ENCODE measurements around the gene MACROD1. TPM values are rescaled to one million over a fixed set of nuclear protein-coding genes. Genes with fewer than 3 reads are reported as not detected.

Gene MACROD1
- total and polyA plus RNA-seq, 2 donors, result 9.7 to 16.6 TPM

DNA sequence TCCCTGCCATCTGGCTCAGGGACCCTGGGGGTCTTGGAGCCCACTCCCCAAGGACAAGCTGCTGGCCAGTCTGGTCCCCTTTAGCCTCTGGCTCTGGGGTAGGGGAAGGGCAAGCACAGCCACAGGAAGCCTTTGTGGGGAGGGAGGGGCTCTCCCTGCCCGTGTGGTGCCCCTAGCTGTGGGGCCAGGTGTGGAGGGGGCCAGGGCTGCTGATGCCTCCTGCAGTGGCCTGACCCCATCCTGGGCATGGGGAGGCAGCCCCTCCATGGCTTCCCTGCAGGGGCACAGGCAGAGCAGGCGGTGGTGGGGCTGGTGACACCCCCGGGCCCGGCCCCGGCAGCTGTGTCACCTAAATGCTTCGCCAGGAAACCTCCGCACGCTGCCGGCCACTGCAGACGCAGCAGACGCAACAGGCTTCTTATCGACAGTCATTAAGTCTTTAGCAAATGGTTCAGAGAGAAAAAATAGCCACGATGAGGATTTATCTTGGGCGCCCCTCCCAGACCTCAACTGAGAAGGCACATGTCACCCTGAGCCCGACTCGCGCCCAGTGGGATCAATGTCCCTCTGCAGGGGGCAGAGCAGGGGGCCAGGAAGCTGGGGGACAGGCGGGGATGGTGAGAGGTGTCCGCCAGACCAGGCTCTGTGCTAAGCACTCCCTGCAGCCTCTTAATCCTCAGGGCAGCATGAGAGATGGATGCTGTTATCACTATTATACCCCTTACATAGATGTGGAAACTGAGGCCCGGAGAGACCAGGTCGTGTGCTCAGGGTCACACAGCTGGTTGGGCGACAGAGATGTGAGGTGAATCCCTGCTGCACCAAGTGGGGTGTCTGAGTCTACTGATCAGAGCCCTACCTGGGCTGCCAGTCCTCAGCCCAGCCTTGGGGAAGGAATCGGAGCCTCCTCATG is 96.3 kb downstream of the MACROD1 start:
- Histone ChIP-seq H3K27me3 (ENCODE audit: control insufficient read depth in 2 of 2, insufficient read depth in 1 of 2, low read length in 1 of 2) (peaks cover 2 to 7% of the 10 kb centered on the region in 2 donors), H3K4me1 (ENCODE audit: control insufficient read depth in 2 of 2, insufficient read depth in 2 of 2, low read length in 2 of 2) (peaks cover 0 to 29% of the 10 kb centered on the region in 2 donors), H3K36me3 (ENCODE audit: control insufficient read depth in 2 of 2, insufficient read depth in 2 of 2, low read length in 1 of 2) (no peaks in the 10 kb centered on the region), H3K9me3 (ENCODE audit: control insufficient read depth in 2 of 2, insufficient read depth in 1 of 2, low read length in 1 of 2) (no peaks in the 10 kb centered on the region), H3K4me3 (ENCODE audit: low read length in 2 of 2) (no peak overlapping the region), H3K27ac (ENCODE audit: low read depth in 1 of 2, low read length in 1 of 2) (no peak overlapping the region)
- no peak for DNase-seq (ENCODE audit: low read depth in 6 of 9, low spot score in 9 of 9)
- WGBS, result 91% methylated on average over 23 of the region's 23 CpGs

DNA sequence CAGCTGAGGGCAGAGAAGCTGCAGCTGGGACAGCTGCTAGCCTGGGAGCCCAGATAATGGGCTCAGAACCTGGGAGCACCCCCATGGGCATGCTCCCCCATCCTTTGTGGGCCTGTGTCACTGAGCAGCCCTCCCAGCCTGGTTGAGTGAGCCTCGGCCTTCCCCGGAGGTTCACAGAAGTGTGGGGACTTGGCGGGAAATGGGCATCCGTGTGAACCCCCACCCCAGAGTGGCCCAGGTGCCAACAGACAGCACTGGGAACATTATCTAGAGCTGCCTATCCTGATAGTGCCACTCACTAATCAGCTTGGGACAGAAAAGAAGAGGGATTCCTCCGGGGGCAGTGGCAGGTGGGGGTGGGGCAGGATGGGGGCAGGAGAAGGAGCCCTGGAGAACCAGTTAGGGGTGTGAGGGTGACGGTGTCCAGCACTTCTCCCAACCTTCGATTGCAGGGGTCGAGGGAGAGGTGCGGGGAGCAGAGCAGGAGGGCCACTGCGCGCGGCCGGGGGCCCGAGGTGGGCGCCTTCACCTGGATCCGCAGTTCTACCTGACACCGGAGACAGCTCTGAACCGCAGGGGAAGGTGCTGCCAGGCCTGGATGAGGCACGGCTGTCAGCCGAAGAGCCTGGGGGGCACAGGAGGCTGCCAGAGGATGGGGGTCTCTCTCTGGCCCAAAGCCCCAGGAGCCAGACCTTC is 97.1 kb downstream of the MACROD1 start:
- WGBS, result 90% methylated on average over 20 of the region's 20 CpGs
- Histone ChIP-seq H3K27me3 (ENCODE audit: control insufficient read depth in 2 of 2, insufficient read depth in 1 of 2, low read length in 1 of 2) (peaks cover 2 to 9% of the 10 kb centered on the region in 2 donors), H3K27ac (ENCODE audit: low read depth in 1 of 2, low read length in 1 of 2) (no peak overlapping the region), H3K4me1 (ENCODE audit: control insufficient read depth in 2 of 2, insufficient read depth in 2 of 2, low read length in 2 of 2) (peaks cover 0 to 29% of the 10 kb centered on the region in 2 donors), H3K36me3 (ENCODE audit: control insufficient read depth in 2 of 2, insufficient read depth in 2 of 2, low read length in 1 of 2) (no peaks in the 10 kb centered on the region), H3K9me3 (ENCODE audit: control insufficient read depth in 2 of 2, insufficient read depth in 1 of 2, low read length in 1 of 2) (no peaks in the 10 kb centered on the region), H3K4me3 (ENCODE audit: low read length in 2 of 2) (no peak overlapping the region)
- no peak for DNase-seq (ENCODE audit: low read depth in 6 of 9, low spot score in 9 of 9)

DNA sequence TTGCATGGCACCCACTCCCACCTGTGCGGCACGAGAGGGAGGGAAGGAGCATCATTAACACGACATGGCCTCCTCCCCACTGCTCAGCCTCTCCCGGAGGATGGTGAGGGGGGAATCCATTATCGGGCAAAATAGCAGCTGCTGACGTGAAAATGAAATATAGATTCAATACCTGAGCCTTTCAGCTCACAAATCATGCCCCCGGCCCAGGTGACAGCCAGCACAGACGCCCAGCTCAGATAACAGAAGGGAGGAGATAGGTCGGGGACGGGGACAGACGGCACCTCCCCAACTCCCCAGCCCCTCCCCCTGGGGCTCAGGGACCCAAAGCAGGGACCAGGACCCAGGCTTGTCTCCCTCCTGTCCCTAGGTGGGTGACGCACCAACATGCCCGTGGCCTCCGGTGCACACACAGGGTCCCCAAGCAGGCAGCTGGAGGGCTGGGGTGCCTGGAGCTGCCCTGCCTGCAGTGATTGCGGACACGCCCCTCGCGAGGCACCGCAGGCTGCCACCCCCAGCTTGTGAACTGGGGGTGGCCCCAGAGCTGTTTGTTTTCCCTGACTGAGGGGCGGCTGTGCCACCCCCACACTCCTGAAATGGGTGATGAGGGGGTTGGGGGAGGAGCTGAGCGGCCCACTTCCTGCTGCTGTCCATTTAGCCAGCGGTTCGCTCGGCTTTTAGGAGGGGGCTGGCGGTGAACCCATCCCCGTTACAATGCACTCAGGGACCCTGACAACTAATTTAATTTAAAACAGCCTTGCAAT is 98.5 kb downstream of the MACROD1 start:
- peak in 1 of 9 donors; percentile 24 for DNase-seq (ENCODE audit: low read depth in 6 of 9, low spot score in 9 of 9)
- Histone ChIP-seq H3K4me3 (ENCODE audit: low read length in 2 of 2) (no peak overlapping the region), H3K36me3 (ENCODE audit: control insufficient read depth in 2 of 2, insufficient read depth in 2 of 2, low read length in 1 of 2) (no peaks in the 10 kb centered on the region), H3K9me3 (ENCODE audit: control insufficient read depth in 2 of 2, insufficient read depth in 1 of 2, low read length in 1 of 2) (no peaks in the 10 kb centered on the region), H3K4me1 (ENCODE audit: control insufficient read depth in 2 of 2, insufficient read depth in 2 of 2, low read length in 2 of 2) (peaks cover 0 to 29% of the 10 kb centered on the region in 2 donors), H3K27me3 (ENCODE audit: control insufficient read depth in 2 of 2, insufficient read depth in 1 of 2, low read length in 1 of 2) (peaks cover 2 to 21% of the 10 kb centered on the region in 2 donors), H3K27ac (ENCODE audit: low read depth in 1 of 2, low read length in 1 of 2) (no peak overlapping the region)
- 72% methylated on average over 26 of the region's 26 CpGs for WGBS

DNA sequence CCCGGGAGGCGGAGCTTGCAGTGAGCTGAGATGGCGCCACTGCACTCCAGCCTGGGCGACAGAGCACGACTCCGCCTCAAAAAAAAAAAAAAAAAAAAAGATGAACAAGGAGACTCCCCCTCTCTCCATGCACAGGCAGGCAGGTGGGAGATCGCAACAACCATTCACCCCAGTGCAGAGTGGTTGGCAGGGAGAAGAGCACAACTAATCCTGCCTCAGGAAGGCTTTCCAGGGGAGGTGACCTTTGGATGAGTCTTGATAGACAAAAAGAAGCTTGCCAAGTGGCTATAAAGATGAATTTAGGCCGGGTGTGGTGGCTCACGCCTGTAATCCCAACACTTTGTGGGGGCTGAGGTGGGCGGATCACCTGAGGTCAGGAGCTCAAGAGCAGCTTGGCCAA is 100.2 kb downstream of the MACROD1 start:
- Histone ChIP-seq H3K36me3 (ENCODE audit: control insufficient read depth in 2 of 2, insufficient read depth in 2 of 2, low read length in 1 of 2) (no peaks in the 10 kb centered on the region), H3K27me3 (ENCODE audit: control insufficient read depth in 2 of 2, insufficient read depth in 1 of 2, low read length in 1 of 2) (peaks cover 5 to 38% of the 10 kb centered on the region in 2 donors), H3K4me3 (ENCODE audit: low read length in 2 of 2) (no peak overlapping the region), H3K4me1 (ENCODE audit: control insufficient read depth in 2 of 2, insufficient read depth in 2 of 2, low read length in 2 of 2) (peaks cover 3 to 28% of the 10 kb centered on the region in 2 donors), H3K9me3 (ENCODE audit: control insufficient read depth in 2 of 2, insufficient read depth in 1 of 2, low read length in 1 of 2) (no peaks in the 10 kb centered on the region), H3K27ac (ENCODE audit: low read depth in 1 of 2, low read length in 1 of 2) (no peak overlapping the region)
- DNase-seq (ENCODE audit: low read depth in 6 of 9, low spot score in 9 of 9), result no peak
- 98% methylated on average over 10 of the region's 10 CpGs for WGBS

DNA sequence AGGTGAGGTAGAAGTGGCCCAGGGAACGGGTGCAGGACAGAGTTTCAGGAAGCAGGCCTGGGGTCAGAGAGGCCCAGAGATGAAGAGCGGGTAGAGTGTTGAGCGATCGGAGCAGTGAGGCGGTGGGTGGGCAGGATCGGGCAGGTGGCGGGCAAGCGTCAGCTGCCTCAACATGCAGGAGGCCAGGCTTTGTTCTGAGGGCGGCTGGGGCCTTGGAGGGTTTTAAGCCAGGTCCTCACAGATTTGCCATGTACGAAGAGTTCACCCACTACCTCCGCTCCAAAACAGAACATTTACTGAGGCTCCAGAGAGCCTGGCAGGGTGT is 100.8 kb downstream of the MACROD1 start:
- H3K4me3 ChIP-seq (ENCODE audit: low read length in 2 of 2), result no peak overlapping the region
- no peak overlapping the region for H3K27ac ChIP-seq (ENCODE audit: low read depth in 1 of 2, low read length in 1 of 2)
- DNase-seq (ENCODE audit: low read depth in 6 of 9, low spot score in 9 of 9), result no peak
- H3K36me3 ChIP-seq (ENCODE audit: control insufficient read depth in 2 of 2, insufficient read depth in 2 of 2, low read length in 1 of 2), result no peaks in the 10 kb centered on the region
- peaks cover 6 to 28% of the 10 kb centered on the region in 2 donors for H3K4me1 ChIP-seq (ENCODE audit: control insufficient read depth in 2 of 2, insufficient read depth in 2 of 2, low read length in 2 of 2)
- no peaks in the 10 kb centered on the region for H3K9me3 ChIP-seq (ENCODE audit: control insufficient read depth in 2 of 2, insufficient read depth in 1 of 2, low read length in 1 of 2)
- WGBS, result 98% methylated on average over 11 of the region's 11 CpGs
- peaks cover 11 to 44% of the 10 kb centered on the region in 2 donors for H3K27me3 ChIP-seq (ENCODE audit: control insufficient read depth in 2 of 2, insufficient read depth in 1 of 2, low read length in 1 of 2)

DNA sequence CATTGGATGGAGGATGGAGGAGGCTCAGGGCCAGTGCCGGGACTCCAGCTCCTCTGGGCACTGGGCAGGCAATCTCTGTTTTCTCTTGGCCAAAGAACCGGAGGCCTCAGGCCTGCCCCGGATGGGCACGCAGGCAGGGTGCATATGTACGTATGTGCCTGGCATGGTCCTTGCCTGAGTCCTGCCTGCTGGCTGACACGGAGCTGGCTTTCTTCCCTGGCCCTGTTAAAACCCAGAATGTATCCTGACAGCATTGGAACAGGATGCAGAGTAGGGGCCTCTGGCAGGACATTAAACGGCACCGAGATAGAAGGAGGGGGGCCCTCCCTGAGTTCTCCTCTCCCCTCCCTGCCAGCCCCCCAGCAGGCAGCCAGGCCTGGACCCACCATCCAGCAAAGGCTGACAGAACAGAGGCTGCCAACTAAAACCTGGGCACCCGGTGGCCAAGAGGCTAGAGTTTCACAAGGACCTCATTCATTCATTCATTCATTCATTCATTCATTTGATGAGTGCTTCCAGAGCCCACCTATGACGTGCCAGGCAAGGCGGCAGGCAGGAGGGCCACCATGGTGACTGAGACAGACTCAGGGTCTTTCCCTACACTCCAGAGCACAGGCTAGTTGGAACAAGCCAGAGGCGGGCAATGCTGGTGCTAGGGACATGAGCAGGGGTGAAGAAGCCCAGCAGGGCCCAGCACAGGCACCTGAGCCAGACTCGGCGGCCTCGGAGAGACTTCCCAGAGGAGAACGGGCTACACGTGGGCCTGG is 101.4 kb downstream of the MACROD1 start:
- Histone ChIP-seq H3K4me3 (ENCODE audit: low read length in 2 of 2) (no peak overlapping the region), H3K36me3 (ENCODE audit: control insufficient read depth in 2 of 2, insufficient read depth in 2 of 2, low read length in 1 of 2) (no peaks in the 10 kb centered on the region), H3K9me3 (ENCODE audit: control insufficient read depth in 2 of 2, insufficient read depth in 1 of 2, low read length in 1 of 2) (no peaks in the 10 kb centered on the region), H3K4me1 (ENCODE audit: control insufficient read depth in 2 of 2, insufficient read depth in 2 of 2, low read length in 2 of 2) (peaks cover 6 to 28% of the 10 kb centered on the region in 2 donors), H3K27me3 (ENCODE audit: control insufficient read depth in 2 of 2, insufficient read depth in 1 of 2, low read length in 1 of 2) (peaks cover 16 to 50% of the 10 kb centered on the region in 2 donors), H3K27ac (ENCODE audit: low read depth in 1 of 2, low read length in 1 of 2) (no peak overlapping the region)
- no peak for DNase-seq (ENCODE audit: low read depth in 6 of 9, low spot score in 9 of 9)
- WGBS, result 95% methylated on average over 17 of the region's 17 CpGs

GRCh38 chr11:64063777-64064176 is 102.1 kb downstream of the MACROD1 start:
- WGBS, result 97% methylated on average over 13 of the region's 13 CpGs
- Histone ChIP-seq H3K27me3 (ENCODE audit: control insufficient read depth in 2 of 2, insufficient read depth in 1 of 2, low read length in 1 of 2) (peaks cover 21 to 56% of the 10 kb centered on the region in 2 donors), H3K4me3 (ENCODE audit: low read length in 2 of 2) (no peak overlapping the region), H3K36me3 (ENCODE audit: control insufficient read depth in 2 of 2, insufficient read depth in 2 of 2, low read length in 1 of 2) (no peaks in the 10 kb centered on the region), H3K4me1 (ENCODE audit: control insufficient read depth in 2 of 2, insufficient read depth in 2 of 2, low read length in 2 of 2) (peaks cover 6 to 25% of the 10 kb centered on the region in 2 donors), H3K27ac (ENCODE audit: low read depth in 1 of 2, low read length in 1 of 2) (no peak overlapping the region), H3K9me3 (ENCODE audit: control insufficient read depth in 2 of 2, insufficient read depth in 1 of 2, low read length in 1 of 2) (no peaks in the 10 kb centered on the region)
- no peak for DNase-seq (ENCODE audit: low read depth in 6 of 9, low spot score in 9 of 9)

- WGBS, result 95% methylated on average over 16 of the region's 16 CpGs
- no peak for DNase-seq (ENCODE audit: low read depth in 6 of 9, low spot score in 9 of 9)
- peaks cover 19 to 60% of the 10 kb centered on the region in 2 donors for H3K27me3 ChIP-seq (ENCODE audit: control insufficient read depth in 2 of 2, insufficient read depth in 1 of 2, low read length in 1 of 2)
Measured at GRCh38 chr11:64062185-64063039, 103.5 kb downstream of the MACROD1 start.

More at GRCh38 chr11:64062185-64063039, 103.5 kb downstream of the MACROD1 start:
- H3K27ac ChIP-seq (ENCODE audit: low read depth in 1 of 2, low read length in 1 of 2), result no peak overlapping the region
- H3K4me1 ChIP-seq (ENCODE audit: control insufficient read depth in 2 of 2, insufficient read depth in 2 of 2, low read length in 2 of 2), result peaks cover 6 to 21% of the 10 kb centered on the region in 2 donors
- H3K4me3 ChIP-seq (ENCODE audit: low read length in 2 of 2), result no peak overlapping the region
- no peaks in the 10 kb centered on the region for H3K9me3 ChIP-seq (ENCODE audit: control insufficient read depth in 2 of 2, insufficient read depth in 1 of 2, low read length in 1 of 2)
- H3K36me3 ChIP-seq (ENCODE audit: control insufficient read depth in 2 of 2, insufficient read depth in 2 of 2, low read length in 1 of 2), result no peaks in the 10 kb centered on the region

All from thymus (tissue), 11 donors.